Omental fat pad (tissue), 4 donors: ENCODE results near the gene HTR2C. TPM values are rescaled to one million over a fixed set of nuclear protein-coding genes. Genes with fewer than 3 reads are reported as not detected.
"Not testable (repeated sequence)": the region's sequence is repeated elsewhere in the genome, so short reads cannot be mapped to it uniquely, and the experiment has no call there.

Experiments used
- ATAC-seq: fragments of 150-250 bp; one replicate; pipeline ENCODE4 v1.9.1; 2016; ENCODE audit warnings: mild to moderate bottlenecking, moderate library complexity; ENCODE audit not compliant: low FRiP score
- DNase-seq: peaks from one replicate; pipeline ENCODE4 v3.0.0-alpha.2; 2019; ENCODE audit warnings: low spot score
- CTCF ChIP-seq, 3 donors: fragments of 450-650 bp; IDR thresholded peaks; one replicate each; pipeline ENCODE4 v1.5.1; 2016 to 2017; ENCODE audit warnings: antibody characterized with exemption in 3 of 3, mild to moderate bottlenecking in 3 of 3, moderate library complexity in 2 of 3
- total RNA-seq, 4 donors: library from RNA; depleted of rRNA; stranded (reverse); fragments of >200 nt; gene quantifications; one replicate each; pipeline ENCODE4 v1.1.0, GENCODE V29; 2016

The HTR2C gene
- total RNA-seq, 4 donors from 2014 or later: not detected

- TF ChIP-seq CTCF (IDR thresholded peaks at IDR 0.05): no peak
- ATAC-seq: no peak
- DNase-seq: no peak
These were observed 36.0 kb downstream of the HTR2C start for GRCh38 chrX:114619874-114620273.

- ATAC-seq: no peak
- no peak for DNase-seq
- no peak for TF ChIP-seq CTCF (IDR thresholded peaks at IDR 0.05)
These were observed 42.4 kb downstream of the HTR2C start for GRCh38 chrX:114626323-114626722.

GRCh38 chrX:114635986-114636385 lies 52.1 kb downstream of the HTR2C start:
- no peak for ATAC-seq
- no peak for TF ChIP-seq CTCF (IDR thresholded peaks at IDR 0.05)
- DNase-seq: no peak

- ATAC-seq: no peak
- no peak for DNase-seq
- TF ChIP-seq CTCF (IDR thresholded peaks at IDR 0.05): no peak
These were observed 66.5 kb downstream of the HTR2C start for GRCh38 chrX:114650351-114650750.

GRCh38 chrX:114675365-114675764 lies 91.5 kb downstream of the HTR2C start:
- no peak for ATAC-seq
- no peak for DNase-seq
- TF ChIP-seq CTCF (IDR thresholded peaks at IDR 0.05): no peak

GRCh38 chrX:114700533-114700932 lies 116.6 kb downstream of the HTR2C start:
- ATAC-seq: not testable (repeated sequence)

GRCh38 chrX:114709406-114709805 lies 125.5 kb downstream of the HTR2C start:
- ATAC-seq (no peak), DNase-seq (no peak)

More at GRCh38 chrX:114700533-114700932, 116.6 kb downstream of the HTR2C start:
- not testable (repeated sequence) for DNase-seq

More at GRCh38 chrX:114709406-114709805, 125.5 kb downstream of the HTR2C start:
- no peak for TF ChIP-seq CTCF (IDR thresholded peaks at IDR 0.05)
